ENCODE results near the gene FAM47B.

FAM47B gene

GRCh38 chrX:34915463-34916225 is 27.0 kb upstream of the FAM47B start:
- intact Hi-C loops (cut with DNase I; ENCODE audit: low total_unique reads) = no loop called here

GRCh38 chrX:34917146-34917545 is 25.4 kb upstream of the FAM47B start:
- H3K27ac ChIP-seq = no peak overlapping the region
- peaks cover 0 to 3% (median 0%) of the 10 kb centered on the region in 4 donors for H3K4me1 ChIP-seq
- H3K9me3 ChIP-seq = no peaks in the 10 kb centered on the region
- intact Hi-C loops (cut with DNase I; ENCODE audit: low total_unique reads) = no loop called here
- H3K4me3 ChIP-seq = no peak overlapping the region
- DNase-seq = no peak
- no peaks in the 10 kb centered on the region for H3K27me3 ChIP-seq
- no peaks in the 10 kb centered on the region for H3K36me3 ChIP-seq
- TF ChIP-seq CTCF (IDR thresholded peaks at IDR 0.05) = no peak

More at GRCh38 chrX:34915463-34916225, 27.0 kb upstream of the FAM47B start:
- DNase-seq = no peak
- no peaks in the 10 kb centered on the region for H3K36me3 ChIP-seq
- H3K9me3 ChIP-seq = no peaks in the 10 kb centered on the region
- no peaks in the 10 kb centered on the region for H3K4me1 ChIP-seq
- H3K27me3 ChIP-seq = no peaks in the 10 kb centered on the region
- no peak overlapping the region for H3K4me3 ChIP-seq
- no peak for TF ChIP-seq CTCF (IDR thresholded peaks at IDR 0.05)
- no peak overlapping the region for H3K27ac ChIP-seq

- H3K36me3 ChIP-seq = no peaks in the 10 kb centered on the region
- no peak overlapping the region for H3K4me3 ChIP-seq
- peaks cover 0 to 3% (median 0%) of the 10 kb centered on the region in 4 donors for H3K4me1 ChIP-seq
- no peak overlapping the region for H3K27ac ChIP-seq
- no peak for TF ChIP-seq CTCF (IDR thresholded peaks at IDR 0.05)
- DNase-seq = no peak
- no peaks in the 10 kb centered on the region for H3K27me3 ChIP-seq
- H3K9me3 ChIP-seq = no peaks in the 10 kb centered on the region
- intact Hi-C loops (cut with DNase I; ENCODE audit: low total_unique reads) = no loop called here
Observed at GRCh38 chrX:34918091-34918736, 24.4 kb upstream of the FAM47B start.

- TF ChIP-seq CTCF (IDR thresholded peaks at IDR 0.05) = peak; percentile 21 to 26
- no peaks in the 10 kb centered on the region for H3K9me3 ChIP-seq
- H3K27ac ChIP-seq = no peak overlapping the region
- DNase-seq = no peak
- no peaks in the 10 kb centered on the region for H3K36me3 ChIP-seq
- H3K4me1 ChIP-seq = peaks cover 0 to 3% (median 0%) of the 10 kb centered on the region in 4 donors
- H3K27me3 ChIP-seq = no peaks in the 10 kb centered on the region
- H3K4me3 ChIP-seq = no peak overlapping the region
- intact Hi-C loops (cut with DNase I; ENCODE audit: low total_unique reads) = no loop called here
Observed at GRCh38 chrX:34918856-34919255, 23.7 kb upstream of the FAM47B start.

GRCh38 chrX:34927866-34928265 is 14.7 kb upstream of the FAM47B start:
- H3K27me3 ChIP-seq = no peaks in the 10 kb centered on the region
- H3K4me1 ChIP-seq = no peaks in the 10 kb centered on the region
- H3K27ac ChIP-seq = no peak overlapping the region
- H3K4me3 ChIP-seq = no peak overlapping the region
- no peak for DNase-seq
- intact Hi-C loops (cut with DNase I; ENCODE audit: low total_unique reads) = no loop called here
- TF ChIP-seq CTCF (IDR thresholded peaks at IDR 0.05) = no peak
- no peaks in the 10 kb centered on the region for H3K9me3 ChIP-seq
- H3K36me3 ChIP-seq = no peaks in the 10 kb centered on the region
